ENCODE results near the gene KCNF1. TPM values are rescaled to one million over a fixed set of nuclear protein-coding genes. Genes with fewer than 3 reads are reported as not detected.
A peak's percentile ranks its signal among the peaks of the same experiment; 100 is the strongest.

The KCNF1 gene
- total RNA-seq, 1 experiment from 2014 or later = 0.52 TPM

GRCh38 chr2:10934979-10935350, 23.2 kb downstream of the KCNF1 start:
- intact Hi-C loops (cut with micrococcal nuclease) = no loop called here
- Histone ChIP-seq H3K27me3 (ENCODE audit: insufficient read depth, low read length) (no peaks in the 10 kb centered on the region), H3K4me3 (replicated peaks in 1 of 2; ENCODE audit: low read depth in 1 of 2, low read length in 2 of 2) (no peak overlapping the region), H2AFZ (ENCODE audit: low read depth, low read length, poor library complexity, severe bottlenecking) (no peak overlapping the region), H3K4me1 (ENCODE audit: control insufficient read depth in 1 of 2, insufficient read depth in 2 of 2, low read length in 2 of 2) (peaks cover 19 to 67% of the 10 kb centered on the region in 2 experiments), H3K79me2 (ENCODE audit: insufficient read depth, low read length) (no peaks in the 10 kb centered on the region), H3K9me2 (ENCODE audit: insufficient read depth) (no peaks in the 10 kb centered on the region), H3K9ac (ENCODE audit: low read length) (no peak overlapping the region; the same call in 1 of the 2 replicates), H4K20me1 (ENCODE audit: insufficient read depth) (no peaks in the 10 kb centered on the region), H3K36me3 (ENCODE audit: control insufficient read depth in 1 of 2, insufficient read depth in 2 of 2, low read length in 2 of 2) (no peaks in the 10 kb centered on the region), H3K27ac (ENCODE audit: low read depth, low read length) (no peak overlapping the region), H3K9me3 (ENCODE audit: control insufficient read depth in 1 of 2, insufficient read depth in 1 of 2, low read depth in 1 of 2, low read length in 2 of 2) (peaks cover 10 to 20% of the 10 kb centered on the region in 2 experiments; a peak in 3 of 4 replicates), H3K4me2 (ENCODE audit: low read length) (0 out of 2 replicates have a peak overlapping the region, but pooled peaks have one; percentile 66)
- BruUV-seq (replicated peaks) = no TSS peak
- ATAC-seq (no peak), DNase-seq (ENCODE audit: low read depth, low spot score) (no peak)
- POLR2A ChIA-PET = no interaction called here
- no peak for TF ChIP-seq EGR1 (IDR thresholded peaks at IDR 0.05; ENCODE audit: low read depth)
- TF ChIP-seq POLR2A (IDR thresholded peaks at IDR 0.05; ENCODE audit: borderline replicate concordance, extremely low read depth, insufficient read depth, insufficient read length) = no peak
- TF ChIP-seq CBX3 (IDR thresholded peaks at IDR 0.05; ENCODE audit: low read depth) = no peak
- TF ChIP-seq CTCF (IDR thresholded peaks at IDR 0.05 in 2 of 3, conservative IDR thresholded peaks at IDR 0.05 in 1 of 3; ENCODE audit: borderline replicate concordance in 1 of 3, insufficient read depth in 1 of 3, low read depth in 2 of 3, low read length in 2 of 3) = no peak
- TF ChIP-seq ELF1 (IDR thresholded peaks at IDR 0.05; ENCODE audit: borderline replicate concordance, low read depth) = no peak
- no peak for TF ChIP-seq REST (IDR thresholded peaks at IDR 0.05; ENCODE audit: low read depth)
- no peak for TF ChIP-seq ZFX (IDR thresholded peaks at IDR 0.05)
- no peak for TF ChIP-seq YY1 (IDR thresholded peaks at IDR 0.05; ENCODE audit: extremely low read depth, insufficient replicate concordance, low read depth, low read length)
- no peak for TF ChIP-seq SIN3A (IDR thresholded peaks at IDR 0.05; ENCODE audit: low read depth)
- TF ChIP-seq EZH2 (IDR thresholded peaks at IDR 0.05) = no peak
- no peak for TF ChIP-seq MAX (IDR thresholded peaks at IDR 0.05)
- TF ChIP-seq TCF7L2 (IDR thresholded peaks at IDR 0.05; ENCODE audit: borderline replicate concordance, extremely low read depth, insufficient read depth, insufficient read length) = no peak
- TF ChIP-seq POLR2AphosphoS5 (IDR thresholded peaks at IDR 0.05; ENCODE audit: low read depth, low read length) = no peak
- RAD21 ChIA-PET (ENCODE audit: low non-redundant PET in 1 of 2, low total read pairs in 2 of 2, uncharacterized antibody in 2 of 2, unreplicated experiment in 2 of 2) = no interaction called here
- CTCF ChIA-PET = no interaction called here

All from HCT116 (cell line).